ENCODE measurements around the gene RRP1. TPM values are rescaled to one million over a fixed set of nuclear protein-coding genes. Genes with fewer than 3 reads are reported as not detected.

RRP1 gene
- total and polyA plus RNA-seq, 9 of the 15 experiments (the other 6 are each of a cell fraction or from before 2014, with no cell fraction given): 0.89 to 105 (median 51.6) TPM

DNA sequence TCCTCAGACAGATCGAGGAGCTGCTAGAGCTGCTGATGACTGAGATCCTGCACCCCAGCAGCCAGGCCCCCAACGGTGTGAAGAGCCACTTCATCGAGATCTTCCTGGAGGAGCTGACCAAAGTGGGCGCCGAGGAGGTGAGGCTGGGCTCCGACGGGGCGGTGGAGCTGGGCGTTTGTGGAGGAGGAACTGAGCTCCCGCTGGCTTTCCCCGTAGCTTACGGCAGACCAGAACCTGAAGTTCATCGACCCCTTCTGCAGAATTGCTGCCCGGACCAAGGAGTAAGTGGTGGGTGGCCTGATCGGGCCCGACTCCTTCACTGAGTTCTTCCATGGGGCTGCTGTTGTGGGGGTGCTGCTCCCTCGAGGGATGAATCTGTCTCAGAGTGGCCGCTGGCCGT is 8.0 kb downstream of the RRP1 start:
- ATAC-seq: no peak
- BruUV-seq (replicated peaks): no TSS peak
- in situ Hi-C loops (cut with MboI) (loop anchor here (25.0 kb wide), 1 partner anchor 340 kb away; the partner anchor contains the start of gene GATD3), intact Hi-C loops (cut with micrococcal nuclease) (no loop called here)
- H4K20me1 ChIP-seq (replicated peaks; ENCODE audit: control insufficient read depth, insufficient read depth, low read length): peaks cover 12% of the 10 kb centered on the region
- H3K4me1 ChIP-seq (replicated peaks in 1 of 2; ENCODE audit: control insufficient read depth in 2 of 2, insufficient read depth in 2 of 2, low read length in 2 of 2): peaks cover 0 to 19% of the 10 kb centered on the region in 2 experiments; a peak in 1 of 5 replicates
- H3K9me3 ChIP-seq (replicated peaks; ENCODE audit: control insufficient read depth, insufficient read depth, low read depth, low read length): no peaks in the 10 kb centered on the region
- peaks cover 4% of the 10 kb centered on the region for H3K9me1 ChIP-seq (ENCODE audit: control insufficient read depth, insufficient read depth, low read length)
- POLR2A ChIA-PET: interaction anchor here (0.7 kb wide), 1 partner anchor 11 kb away, joined by 3 read pairs; no protein-coding TSS in a partner anchor
- H3K9ac ChIP-seq (ENCODE audit: insufficient read depth in 1 of 2, low read depth in 2 of 2, low read length in 2 of 2): no peak overlapping the region; a peak in 1 of 4 replicates
- TF ChIP-seq HMGN3 (IDR thresholded peaks at IDR 0.05; ENCODE audit: borderline replicate concordance, extremely low read depth, insufficient read length, low read depth, low read length) (no peak), RBFOX2 (IDR thresholded peaks at IDR 0.05; ENCODE audit: low read depth, low read length) (peak; percentile 44)
- H3K27ac ChIP-seq (ENCODE audit: extremely low read depth, low read depth, low read length): no peak overlapping the region
- H2AFZ ChIP-seq (ENCODE audit: low read depth, low read length): no peak overlapping the region
- WGBS (ENCODE audit: insufficient coverage, low coverage, missing lambda C conversion rate): 90% methylated on average over 19 of the region's 19 CpGs
- CTCF ChIA-PET (ENCODE audit: low intra/inter-chr PET ratio): no interaction called here
- H3K36me3 ChIP-seq (ENCODE audit: control insufficient read depth, insufficient read depth, low read length): peaks cover 100% of the 10 kb centered on the region
- peaks cover 39% of the 10 kb centered on the region for H3K79me2 ChIP-seq (ENCODE audit: control insufficient read depth, insufficient read depth, low read length)
- no peak for FAIRE-seq
- no peaks in the 10 kb centered on the region for H3K27me3 ChIP-seq (ENCODE audit: control insufficient read depth in 2 of 2, insufficient read depth in 2 of 2, low read length in 2 of 2)
- DNase-seq (ENCODE audit: extremely low read depth in 1 of 4, low spot score in 3 of 4): no peak
- H3K4me3 ChIP-seq: no peak overlapping the region
- no peak overlapping the region for H3K4me2 ChIP-seq (ENCODE audit: insufficient read depth, low read length)

GRCh38 chr21:43797925-43798715 is 8.7 kb downstream of the RRP1 start:
- H3K27ac ChIP-seq (ENCODE audit: extremely low read depth, low read depth, low read length): no peak overlapping the region
- no peaks in the 10 kb centered on the region for H3K27me3 ChIP-seq (ENCODE audit: control insufficient read depth in 2 of 2, insufficient read depth in 2 of 2, low read length in 2 of 2)
- ChIA-PET CTCF (ENCODE audit: low intra/inter-chr PET ratio) (no interaction called here), POLR2A (interaction anchor here (0.6 to 1.6 kb wide), 5 partner anchors 9 to 95 kb away, joined by 3 to 7 read pairs (median 3); partner anchors contain the start of gene RRP1)
- 95% methylated on average over 29 of the region's 30 CpGs for WGBS (ENCODE audit: insufficient coverage, low coverage, missing lambda C conversion rate)
- no peak overlapping the region for H2AFZ ChIP-seq (ENCODE audit: low read depth, low read length)
- H3K9ac ChIP-seq (ENCODE audit: insufficient read depth in 1 of 2, low read depth in 2 of 2, low read length in 2 of 2): peak overlapping the region in 1 of 2 experiments; percentile 47; a peak in 1 of 4 replicates
- no peak overlapping the region for H3K4me2 ChIP-seq (ENCODE audit: insufficient read depth, low read length)
- FAIRE-seq: no peak
- ATAC-seq: no peak
- peak; percentile 58 for TF ChIP-seq POLR2G (IDR thresholded peaks at IDR 0.05; ENCODE audit: low read depth, low read length)
- TF ChIP-seq SAFB2 (IDR thresholded peaks at IDR 0.05; ENCODE audit: borderline replicate concordance, low read depth, low read length, severe bottlenecking): no peak
- 0 out of 2 replicates have a peak, but pooled peaks have one; percentile 31 for TF ChIP-seq POLR2A (conservative IDR thresholded peaks at IDR 0.05)
- TF ChIP-seq, protein P1, sequence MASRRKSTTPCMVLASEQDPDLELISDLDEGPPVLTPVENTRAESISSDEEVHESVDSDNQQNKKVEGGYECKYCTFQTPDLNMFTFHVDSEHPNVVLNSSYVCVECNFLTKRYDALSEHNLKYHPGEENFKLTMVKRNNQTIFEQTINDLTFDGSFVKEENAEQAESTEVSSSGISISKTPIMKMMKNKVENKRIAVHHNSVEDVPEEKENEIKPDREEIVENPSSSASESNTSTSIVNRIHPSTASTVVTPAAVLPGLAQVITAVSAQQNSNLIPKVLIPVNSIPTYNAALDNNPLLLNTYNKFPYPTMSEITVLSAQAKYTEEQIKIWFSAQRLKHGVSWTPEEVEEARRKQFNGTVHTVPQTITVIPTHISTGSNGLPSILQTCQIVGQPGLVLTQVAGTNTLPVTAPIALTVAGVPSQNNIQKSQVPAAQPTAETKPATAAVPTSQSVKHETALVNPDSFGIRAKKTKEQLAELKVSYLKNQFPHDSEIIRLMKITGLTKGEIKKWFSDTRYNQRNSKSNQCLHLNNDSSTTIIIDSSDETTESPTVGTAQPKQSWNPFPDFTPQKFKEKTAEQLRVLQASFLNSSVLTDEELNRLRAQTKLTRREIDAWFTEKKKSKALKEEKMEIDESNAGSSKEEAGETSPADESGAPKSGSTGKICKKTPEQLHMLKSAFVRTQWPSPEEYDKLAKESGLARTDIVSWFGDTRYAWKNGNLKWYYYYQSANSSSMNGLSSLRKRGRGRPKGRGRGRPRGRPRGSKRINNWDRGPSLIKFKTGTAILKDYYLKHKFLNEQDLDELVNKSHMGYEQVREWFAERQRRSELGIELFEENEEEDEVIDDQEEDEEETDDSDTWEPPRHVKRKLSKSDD (conservative IDR thresholded peaks at IDR 0.05; ENCODE audit: low read length): no peak
- TF ChIP-seq BCOR (IDR thresholded peaks at IDR 0.05): no peak
- TF ChIP-seq, protein P2, sequence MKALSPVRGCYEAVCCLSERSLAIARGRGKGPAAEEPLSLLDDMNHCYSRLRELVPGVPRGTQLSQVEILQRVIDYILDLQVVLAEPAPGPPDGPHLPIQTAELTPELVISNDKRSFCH (CRISPR knock-in tag; IDR thresholded peaks at IDR 0.05): no peak
- TF ChIP-seq, protein P2 (tag; IDR thresholded peaks at IDR 0.05): no peak
- TF ChIP-seq POLR2AphosphoS5 (IDR thresholded peaks at IDR 0.05; ENCODE audit: control insufficient read depth, insufficient read depth, low read depth, low read length): 0 out of 2 replicates have a peak, but pooled peaks have one; percentile 13
- TF ChIP-seq RBFOX2 (IDR thresholded peaks at IDR 0.05; ENCODE audit: low read depth, low read length): peak; percentile 41; the same call in 1 of the 2 replicates
- peaks cover 32% of the 10 kb centered on the region for H3K79me2 ChIP-seq (ENCODE audit: control insufficient read depth, insufficient read depth, low read length)
- intact Hi-C loops (cut with micrococcal nuclease): no loop called here
- peaks cover 9% of the 10 kb centered on the region for H4K20me1 ChIP-seq (replicated peaks; ENCODE audit: control insufficient read depth, insufficient read depth, low read length)
- H3K9me3 ChIP-seq (replicated peaks; ENCODE audit: control insufficient read depth, insufficient read depth, low read depth, low read length): no peaks in the 10 kb centered on the region
- no peak overlapping the region for H3K4me3 ChIP-seq
- in situ Hi-C loops (cut with MboI): loop anchor here (25.0 kb wide), 1 partner anchor 339 kb away; the partner anchor contains the start of gene GATD3
- H3K36me3 ChIP-seq (ENCODE audit: control insufficient read depth, insufficient read depth, low read length): peaks cover 100% of the 10 kb centered on the region
- H3K9me1 ChIP-seq (ENCODE audit: control insufficient read depth, insufficient read depth, low read length): no peaks in the 10 kb centered on the region
- DNase-seq (ENCODE audit: extremely low read depth in 1 of 4, low spot score in 3 of 4): no peak
- BruUV-seq (replicated peaks): no TSS peak
- H3K4me1 ChIP-seq (replicated peaks in 1 of 2; ENCODE audit: control insufficient read depth in 2 of 2, insufficient read depth in 2 of 2, low read length in 2 of 2): peaks cover 0 to 26% of the 10 kb centered on the region in 2 experiments; a peak in 1 of 5 replicates

All from K562 (cell line).